Effector memory CD4-positive, alpha-beta T cell (primary cell): ENCODE results near the gene ALOX15B.
"Not testable (repeated sequence)": the region's sequence is repeated elsewhere in the genome, so short reads cannot be mapped to it uniquely, and the experiment has no call there.

Source experiments
- DNase-seq, 3 donors: peaks; one replicate each; pipeline ENCODE4 v3.0.0-alpha.2; 2020
- H3K27ac ChIP-seq: 2 replicates; pipeline ENCODE4 v1.7.0; 2013; ENCODE audit warnings: mild to moderate bottlenecking, low read length, moderate library complexity; ENCODE audit not compliant: insufficient read depth, poor library complexity, severe bottlenecking
- H3K27me3 ChIP-seq: replicated peaks from 2 replicates; pipeline ENCODE4 v1.7.0; 2013; ENCODE audit warnings: mild to moderate bottlenecking, low read length; ENCODE audit not compliant: insufficient read depth, control insufficient read depth, poor library complexity, severe bottlenecking
- H3K36me3 ChIP-seq: 2 replicates; pipeline ENCODE4 v1.7.0; 2013; ENCODE audit warnings: mild to moderate bottlenecking, low read length, moderate library complexity; ENCODE audit not compliant: control insufficient read depth, insufficient read depth
- H3K4me1 ChIP-seq: 2 replicates; pipeline ENCODE4 v1.7.0; 2013; ENCODE audit warnings: low read length, mild to moderate bottlenecking; ENCODE audit not compliant: control insufficient read depth, insufficient read depth, poor library complexity, severe bottlenecking
- H3K4me3 ChIP-seq: 2 replicates; pipeline ENCODE4 v1.7.0; 2013; ENCODE audit warnings: low read length, low read depth, mild to moderate bottlenecking; ENCODE audit not compliant: insufficient read depth, poor library complexity, severe bottlenecking
- H3K9me3 ChIP-seq: 2 replicates; pipeline ENCODE4 v1.7.0; 2013; ENCODE audit warnings: mild to moderate bottlenecking, low read length, moderate library complexity; ENCODE audit not compliant: control insufficient read depth

Gene ALOX15B

DNA sequence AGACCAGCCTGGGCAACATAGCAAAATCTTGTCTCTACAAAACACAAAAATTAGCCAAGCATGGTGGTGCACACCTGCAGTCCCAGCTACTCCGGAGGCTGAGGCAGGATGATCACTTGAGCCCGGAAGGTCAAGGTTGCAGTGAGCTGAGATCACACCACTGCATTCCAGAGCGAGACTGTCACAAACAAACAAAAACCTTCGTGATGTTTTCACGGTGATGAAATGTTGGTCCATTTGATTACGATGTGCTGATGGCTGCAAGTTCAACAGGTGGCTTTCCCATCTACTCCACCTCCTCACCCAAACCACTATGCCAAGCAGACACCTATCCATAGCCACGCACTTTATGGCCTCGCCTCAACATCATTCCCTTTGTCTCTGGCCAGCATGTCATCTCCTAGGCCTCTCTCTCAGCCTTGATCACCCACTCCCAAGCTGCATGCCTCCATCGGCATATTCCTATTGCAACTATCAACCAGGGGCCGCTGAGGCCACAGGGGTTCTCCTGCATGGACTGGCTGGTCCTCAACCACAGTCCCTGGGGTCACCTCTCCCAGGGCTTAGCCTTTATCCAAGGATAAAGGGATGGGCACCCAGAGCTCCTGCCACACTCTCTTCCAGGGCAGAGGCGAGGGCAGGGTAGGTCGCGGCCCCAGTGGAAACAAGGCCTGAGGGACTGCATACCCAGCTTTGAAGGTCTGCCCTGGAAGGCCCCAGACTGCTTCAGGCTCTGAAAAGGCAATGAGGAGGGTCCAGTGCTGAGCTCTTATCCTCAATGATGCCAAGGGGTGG, 17.1 kb upstream of the ALOX15B start:
- Histone ChIP-seq H3K4me1 (no peaks in the 10 kb centered on the region), H3K4me3 (no peak overlapping the region), H3K9me3 (no peaks in the 10 kb centered on the region), H3K27me3 (no peaks in the 10 kb centered on the region), H3K36me3 (no peaks in the 10 kb centered on the region), H3K27ac (no peak overlapping the region)
- DNase-seq, result no peak

GRCh38 chr17:8022360-8023003, 16.4 kb upstream of the ALOX15B start:
- Histone ChIP-seq H3K4me1 (no peaks in the 10 kb centered on the region), H3K27ac (no peak overlapping the region), H3K9me3 (no peaks in the 10 kb centered on the region), H3K27me3 (no peaks in the 10 kb centered on the region), H3K4me3 (no peak overlapping the region), H3K36me3 (no peaks in the 10 kb centered on the region)
- no peak for DNase-seq

DNA sequence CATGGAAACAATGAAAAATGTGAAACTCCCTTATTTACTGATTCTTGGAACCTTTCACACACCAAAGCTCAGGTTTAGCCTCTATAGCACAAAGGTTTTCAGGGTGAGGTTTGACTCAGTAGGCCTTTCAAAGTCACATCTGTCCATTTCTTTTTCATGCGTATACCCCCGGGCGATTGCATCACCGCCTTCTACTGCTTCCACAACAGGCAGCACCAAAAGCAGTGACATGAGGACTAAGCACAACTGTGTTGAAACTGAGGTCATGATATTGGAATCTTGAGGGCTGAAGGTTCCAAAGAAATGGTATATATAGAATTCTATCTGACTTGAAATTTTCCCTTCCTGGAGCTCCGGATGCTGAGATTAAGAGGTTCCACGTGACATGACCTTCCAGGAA, 14.7 kb upstream of the ALOX15B start:
- H3K4me1 ChIP-seq, H3K4me3 ChIP-seq, H3K27me3 ChIP-seq, H3K27ac ChIP-seq, H3K36me3 ChIP-seq, H3K9me3 ChIP-seq, DNase-seq: not testable (repeated sequence)

DNA sequence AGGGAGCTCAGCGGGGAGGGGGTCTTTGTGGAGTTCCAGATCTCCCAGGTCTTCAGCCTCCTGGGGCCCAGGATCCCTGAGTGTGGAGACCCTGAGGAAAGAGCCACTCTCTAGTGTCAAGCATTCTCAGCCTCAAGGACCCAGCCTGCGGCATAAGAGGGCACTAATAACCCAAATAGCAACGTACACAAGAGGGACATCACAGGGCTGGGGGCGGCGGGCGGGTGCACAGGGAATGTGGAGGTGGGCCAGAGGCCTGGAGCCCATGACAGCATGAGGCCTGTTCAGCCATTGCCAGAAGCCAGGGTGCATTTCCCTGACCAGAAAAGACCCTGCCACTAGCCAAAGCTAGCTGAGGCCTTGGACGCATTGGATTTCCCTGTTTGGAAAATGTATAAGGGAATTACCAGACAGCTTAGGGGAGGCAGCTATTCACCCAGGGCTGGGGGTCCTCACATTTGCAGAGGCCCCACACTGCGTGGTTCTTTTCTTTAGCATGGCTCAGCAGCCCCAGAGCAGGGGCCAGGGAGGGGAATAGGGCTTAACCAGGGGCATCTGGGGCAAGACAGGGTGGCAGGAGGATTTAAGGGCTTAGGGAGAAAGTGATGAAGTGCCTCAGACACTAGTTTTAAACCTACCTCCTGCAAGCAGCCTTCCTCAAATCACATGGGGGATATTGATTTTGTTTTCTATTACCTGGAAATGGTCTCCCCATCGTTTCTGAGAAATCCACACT, 13.5 kb upstream of the ALOX15B start:
- H3K4me3 ChIP-seq, result no peak overlapping the region
- no peak for DNase-seq
- no peaks in the 10 kb centered on the region for H3K27me3 ChIP-seq
- no peaks in the 10 kb centered on the region for H3K4me1 ChIP-seq
- H3K27ac ChIP-seq, result no peak overlapping the region
- H3K9me3 ChIP-seq, result no peaks in the 10 kb centered on the region
- H3K36me3 ChIP-seq, result no peaks in the 10 kb centered on the region

DNA sequence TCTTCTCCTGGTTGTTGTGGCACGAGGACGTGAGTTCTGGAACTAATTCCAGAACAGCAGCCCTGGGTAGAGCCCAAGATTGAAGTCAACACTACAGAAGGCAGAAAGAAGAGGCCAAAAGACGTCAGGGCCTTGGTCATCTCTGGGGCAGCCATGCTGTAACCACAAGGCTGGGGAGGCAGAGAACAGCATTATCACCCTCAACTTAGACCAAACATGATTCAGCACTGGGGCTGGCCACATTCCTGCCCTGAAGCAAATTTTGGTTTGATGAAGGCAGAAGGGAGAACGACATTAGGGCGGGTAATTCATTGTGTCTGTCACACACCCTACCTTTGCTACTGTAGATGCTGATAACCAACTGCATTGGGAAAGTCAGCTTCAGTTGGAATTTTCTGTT, 9.7 kb upstream of the ALOX15B start:
- Histone ChIP-seq H3K36me3 (no peaks in the 10 kb centered on the region), H3K9me3 (no peaks in the 10 kb centered on the region), H3K4me1 (no peaks in the 10 kb centered on the region), H3K4me3 (no peak overlapping the region), H3K27ac (no peak overlapping the region), H3K27me3 (no peaks in the 10 kb centered on the region)
- DNase-seq, result no peak

DNA sequence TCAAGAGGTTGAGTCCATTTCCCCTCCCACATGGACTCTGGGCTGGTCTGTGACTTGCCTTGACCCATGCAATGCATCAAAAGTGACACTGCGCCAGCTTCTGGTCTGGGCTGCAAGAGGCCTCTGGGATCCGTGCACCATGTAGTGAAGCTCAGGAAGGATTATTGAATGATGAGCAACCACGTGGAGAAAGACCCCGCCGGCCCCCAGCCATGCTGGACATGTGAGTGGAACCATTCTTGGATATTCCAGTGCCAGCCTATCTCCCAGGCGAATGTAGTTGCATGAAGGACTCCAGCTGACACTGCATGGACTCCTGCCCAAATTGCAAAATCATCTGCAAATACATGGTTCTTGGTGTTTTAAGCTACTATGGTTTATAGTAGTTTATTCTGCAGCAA, 7.6 kb upstream of the ALOX15B start:
- Histone ChIP-seq H3K27me3 (no peaks in the 10 kb centered on the region), H3K9me3 (no peaks in the 10 kb centered on the region), H3K27ac (no peak overlapping the region), H3K4me1 (no peaks in the 10 kb centered on the region), H3K36me3 (no peaks in the 10 kb centered on the region), H3K4me3 (no peak overlapping the region)
- no peak for DNase-seq

GRCh38 chr17:8031950-8032349, 6.9 kb upstream of the ALOX15B start:
- Histone ChIP-seq H3K4me1 (no peaks in the 10 kb centered on the region), H3K9me3 (no peaks in the 10 kb centered on the region), H3K36me3 (no peaks in the 10 kb centered on the region), H3K4me3 (no peak overlapping the region), H3K27me3 (no peaks in the 10 kb centered on the region), H3K27ac (no peak overlapping the region)
- DNase-seq, result no peak

DNA sequence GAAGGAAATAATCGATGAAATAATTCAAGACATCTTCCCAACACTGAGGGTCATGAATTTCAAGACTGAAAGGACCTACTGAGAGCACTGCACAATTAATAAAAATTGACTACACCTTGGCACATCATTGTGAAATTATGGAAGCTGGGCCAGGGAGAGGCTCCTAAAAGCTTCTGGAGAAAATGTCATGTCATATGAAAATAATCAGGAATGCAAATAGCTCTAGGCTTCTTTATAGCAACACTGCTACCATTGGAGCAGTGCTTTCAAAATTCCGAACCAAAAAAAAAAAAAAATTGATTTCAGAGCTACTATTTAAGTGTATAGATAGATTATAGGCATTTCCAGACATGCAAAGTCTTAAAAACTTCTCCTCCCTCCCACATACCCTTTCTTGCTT, 6.4 kb upstream of the ALOX15B start:
- DNase-seq, result no peak
- H3K4me3 ChIP-seq, result no peak overlapping the region
- no peaks in the 10 kb centered on the region for H3K36me3 ChIP-seq
- H3K9me3 ChIP-seq, result no peaks in the 10 kb centered on the region
- H3K4me1 ChIP-seq, result no peaks in the 10 kb centered on the region
- no peak overlapping the region for H3K27ac ChIP-seq
- no peaks in the 10 kb centered on the region for H3K27me3 ChIP-seq

DNA sequence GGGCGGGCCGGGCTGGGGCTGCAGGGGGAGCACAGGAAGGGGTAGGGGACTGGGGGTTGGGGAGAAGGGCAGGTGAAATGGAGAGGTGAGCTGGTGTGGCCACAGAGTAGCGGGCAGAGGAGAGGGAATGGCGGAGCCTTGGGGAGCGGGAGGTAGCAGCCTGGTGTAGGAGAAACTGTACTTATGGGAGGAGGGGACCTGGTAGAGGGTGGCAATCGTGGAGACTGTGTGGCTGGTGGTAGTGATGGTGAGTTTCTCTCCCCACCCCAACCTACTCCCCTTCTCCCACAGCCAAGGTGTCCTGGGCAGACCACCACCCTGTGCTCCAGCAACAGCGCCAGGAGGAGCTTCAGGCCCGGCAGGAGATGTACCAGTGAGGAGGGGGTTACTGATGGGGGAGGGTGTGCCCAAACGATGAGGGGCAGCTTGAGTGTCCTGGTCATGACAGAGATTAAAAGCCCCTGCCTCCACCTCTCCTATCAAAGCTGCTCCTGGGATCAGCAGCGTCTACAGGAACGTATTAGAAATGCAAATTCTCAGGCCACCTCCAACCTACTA, 831 bp downstream of the ALOX15B start:
- Histone ChIP-seq H3K27ac (no peak overlapping the region), H3K4me3 (no peak overlapping the region), H3K4me1 (no peaks in the 10 kb centered on the region), H3K27me3 (peaks cover 14% of the 10 kb centered on the region), H3K9me3 (no peaks in the 10 kb centered on the region), H3K36me3 (no peaks in the 10 kb centered on the region)
- DNase-seq, result no peak
